Occipital lobe (tissue), 2 donors: ENCODE data around the gene ULK4. TPM values are rescaled to one million over a fixed set of nuclear protein-coding genes. Genes with fewer than 3 reads are reported as not detected.
"Not testable (repeated sequence)": the region's sequence is repeated elsewhere in the genome, so short reads cannot be mapped to it uniquely, and the experiment has no call there.

ENCODE experiments used
- DNase-seq: peaks from one replicate; lab custom pipeline; 2025; lab: John Stamatoyannopoulos, UW
- total RNA-seq: library from RNA; depleted of rRNA; stranded (reverse); fragments of >200 nt; gene quantifications from one replicate; pipeline ENCODE4 v1.2.3, GENCODE V29; 2014

Gene ULK4
- total RNA-seq, result 21.1 TPM

DNA sequence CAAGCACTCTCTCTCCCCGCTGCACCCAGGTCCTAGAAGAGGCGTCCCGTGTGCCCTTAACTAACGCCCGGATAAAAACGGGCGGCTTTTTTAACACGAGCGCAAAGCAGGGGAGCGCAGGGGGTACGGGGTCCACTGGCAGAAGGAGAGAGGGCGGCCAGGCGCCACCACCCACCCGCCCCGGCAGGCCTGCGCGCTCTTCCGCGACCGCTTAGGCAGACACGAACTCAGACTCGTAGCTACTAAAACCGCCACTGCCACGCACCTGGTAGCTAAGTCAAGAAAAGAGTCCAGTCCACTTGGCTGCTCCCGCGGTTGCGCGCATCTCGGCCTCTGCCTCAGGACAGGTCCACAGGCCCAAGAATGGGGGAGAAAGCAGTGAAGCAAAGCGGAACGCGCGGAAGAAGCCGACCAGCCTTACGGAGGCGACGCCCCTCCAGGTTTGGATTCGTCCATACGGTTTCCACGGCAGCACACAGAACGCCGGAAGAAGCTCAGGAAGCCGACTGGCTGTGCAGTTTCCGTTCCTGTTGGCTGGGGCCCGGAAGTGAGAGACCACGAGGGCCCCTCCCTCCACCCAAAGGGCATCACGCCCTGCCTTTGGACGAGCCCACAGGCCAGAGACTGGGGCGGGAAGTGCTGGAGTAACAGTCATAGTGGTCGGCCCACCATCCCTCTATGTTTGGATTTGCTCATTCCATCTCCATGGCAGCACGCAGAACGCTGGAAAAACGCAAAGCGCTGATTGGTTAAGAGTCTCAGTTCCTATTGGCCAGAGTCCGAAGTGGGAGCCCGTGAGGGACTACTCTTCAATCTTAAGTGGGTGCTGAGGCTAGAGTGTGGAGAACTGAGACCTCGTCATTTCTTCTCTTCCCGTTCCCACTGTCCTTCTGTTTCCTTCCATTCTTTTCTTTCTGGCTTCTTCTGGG, at the start of gene ULK4:
Gene ULK4, minus strand, starts transcription at position 353 of the 929 bp plus-strand sequence. CDS start 7,344 bp downstream, outside the sequence.
- peak; percentile 99 for DNase-seq

DNA sequence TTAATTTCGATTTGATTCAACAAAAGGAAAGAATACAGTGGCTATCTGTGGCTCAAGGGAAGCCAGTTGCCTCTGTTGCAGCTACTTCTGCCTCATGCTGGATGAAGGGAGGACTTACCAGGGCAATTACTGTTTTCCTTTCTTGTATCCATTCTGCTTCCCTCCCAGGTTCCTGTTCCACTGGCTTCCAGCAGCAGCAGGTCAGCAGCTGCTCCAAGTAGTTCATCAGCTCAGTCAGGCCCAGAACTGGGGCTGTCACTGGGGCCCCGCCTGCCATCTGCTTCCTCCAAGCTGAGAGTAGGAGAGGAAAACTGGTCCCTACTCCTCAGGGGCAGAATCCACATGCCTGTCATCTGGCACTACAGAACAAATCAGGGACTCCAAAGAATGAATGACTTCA, 48.6 kb upstream of the ULK4 start:
- no peak for DNase-seq

DNA sequence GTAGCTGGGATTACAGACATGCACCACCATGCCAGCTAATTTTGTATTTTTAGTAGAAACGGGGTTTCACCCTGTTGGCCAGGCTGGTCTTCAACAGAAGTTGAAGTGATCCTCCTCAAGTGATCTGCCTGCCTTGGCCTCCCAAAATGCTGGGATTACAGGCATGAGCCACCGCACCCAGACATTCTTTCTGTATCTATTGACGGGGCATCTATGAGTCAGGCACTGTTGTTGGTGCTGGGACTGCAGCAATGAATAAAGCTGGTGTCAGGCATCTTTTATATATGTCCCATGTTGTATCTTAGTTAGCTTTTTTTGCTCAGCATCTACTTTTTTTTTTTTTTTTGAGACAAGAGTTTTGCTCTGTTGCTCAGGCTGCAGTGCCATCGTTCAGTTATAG, 47.6 kb upstream of the ULK4 start:
- no peak for DNase-seq

DNA sequence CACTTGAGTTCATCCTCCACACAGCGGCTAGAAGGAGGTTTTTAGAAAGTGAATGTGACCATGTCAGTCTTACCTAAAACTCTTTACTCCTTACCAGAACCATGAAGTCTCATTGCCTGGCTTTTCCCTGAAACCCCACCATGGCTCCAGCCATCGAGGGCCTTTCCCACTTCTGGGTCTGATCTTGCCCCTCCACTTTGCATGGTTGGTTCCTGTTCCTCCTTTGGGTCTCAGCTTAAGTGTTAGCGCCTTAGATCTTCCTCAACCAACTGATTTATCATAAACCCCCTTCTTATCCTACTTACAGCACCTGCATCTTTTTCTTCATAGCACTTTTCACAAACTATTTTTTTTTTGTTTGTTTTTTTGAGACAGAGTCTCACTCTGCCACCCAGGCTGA, 45.9 kb upstream of the ULK4 start:
- no peak for DNase-seq

DNA sequence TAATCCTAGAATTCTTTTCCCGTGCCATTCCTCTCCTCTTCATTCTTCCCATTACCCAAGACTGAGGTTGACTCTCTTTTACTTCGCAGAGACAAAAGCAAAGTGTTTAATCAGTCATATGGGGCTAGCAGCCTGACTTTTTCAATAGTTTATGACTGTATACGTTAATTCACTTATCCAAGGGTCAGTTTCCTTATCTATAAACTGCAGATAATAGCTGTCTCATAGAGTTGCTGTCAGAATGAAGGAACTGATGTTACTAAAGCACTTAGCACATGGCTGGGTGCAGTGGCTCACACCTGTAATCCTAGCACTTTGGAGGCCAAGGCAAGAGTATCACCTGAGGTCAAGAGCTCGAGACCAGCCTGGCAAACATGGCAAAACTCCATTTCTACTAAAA, 43.5 kb upstream of the ULK4 start:
- no peak for DNase-seq

DNA sequence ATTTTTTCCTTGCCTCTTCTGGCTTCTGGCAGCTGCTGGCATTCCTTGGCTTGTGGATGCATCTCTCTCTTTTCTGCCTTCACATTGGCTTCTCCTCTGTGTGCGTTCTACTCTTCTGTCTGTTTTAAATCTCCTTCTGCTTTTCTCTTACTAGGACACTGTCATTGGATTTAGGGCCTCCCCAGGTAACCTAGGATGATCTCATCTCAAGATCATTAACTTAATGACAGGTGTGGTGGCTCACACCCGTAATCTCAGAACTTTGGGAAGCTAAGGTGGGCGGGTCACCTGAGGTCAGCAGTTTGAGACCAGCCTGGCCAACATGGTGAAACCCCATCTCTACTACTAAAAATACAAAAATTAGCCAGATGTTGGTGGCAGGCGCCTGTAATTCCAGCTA, 40.9 kb upstream of the ULK4 start:
- no peak for DNase-seq

DNA sequence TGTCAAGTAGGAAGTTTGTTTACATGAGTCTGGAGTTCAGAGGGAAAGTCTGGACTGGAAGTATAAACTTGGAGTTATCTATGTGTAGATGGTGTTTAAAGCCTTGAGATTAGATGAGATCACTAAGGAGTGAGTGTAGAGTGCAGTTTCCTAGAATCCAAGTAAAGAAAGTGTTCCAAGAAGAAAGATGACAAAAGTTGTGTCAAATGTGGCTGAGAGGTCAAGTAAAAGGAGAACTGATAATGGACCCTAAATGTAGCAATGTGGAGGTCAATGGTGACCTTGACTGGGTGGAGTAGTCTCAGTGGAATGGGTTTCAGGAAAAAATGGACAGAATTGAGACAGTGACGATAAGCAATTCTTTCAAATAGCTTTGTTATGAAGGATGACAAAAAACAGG, 39.9 kb upstream of the ULK4 start:
- DNase-seq, result no peak

DNA sequence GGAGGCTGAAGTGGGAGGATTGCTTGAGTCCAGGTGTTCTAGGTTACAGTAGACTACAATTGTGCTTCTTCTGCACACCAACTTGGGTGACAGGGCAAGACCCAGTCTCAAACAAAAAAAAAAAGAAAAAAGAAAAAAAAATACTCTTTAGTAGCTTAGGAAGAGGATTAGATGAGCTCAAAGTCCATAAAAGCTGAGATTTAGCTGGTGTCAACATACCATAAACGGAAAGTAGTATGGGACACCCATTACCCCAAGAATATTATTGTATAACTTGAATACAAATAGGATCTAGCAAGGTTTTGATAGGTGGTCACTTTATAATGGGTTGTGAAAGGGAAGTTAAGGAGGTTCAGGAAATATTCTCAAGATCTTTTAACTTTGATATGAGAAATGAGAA, 38.0 kb upstream of the ULK4 start:
- DNase-seq, result no peak

DNA sequence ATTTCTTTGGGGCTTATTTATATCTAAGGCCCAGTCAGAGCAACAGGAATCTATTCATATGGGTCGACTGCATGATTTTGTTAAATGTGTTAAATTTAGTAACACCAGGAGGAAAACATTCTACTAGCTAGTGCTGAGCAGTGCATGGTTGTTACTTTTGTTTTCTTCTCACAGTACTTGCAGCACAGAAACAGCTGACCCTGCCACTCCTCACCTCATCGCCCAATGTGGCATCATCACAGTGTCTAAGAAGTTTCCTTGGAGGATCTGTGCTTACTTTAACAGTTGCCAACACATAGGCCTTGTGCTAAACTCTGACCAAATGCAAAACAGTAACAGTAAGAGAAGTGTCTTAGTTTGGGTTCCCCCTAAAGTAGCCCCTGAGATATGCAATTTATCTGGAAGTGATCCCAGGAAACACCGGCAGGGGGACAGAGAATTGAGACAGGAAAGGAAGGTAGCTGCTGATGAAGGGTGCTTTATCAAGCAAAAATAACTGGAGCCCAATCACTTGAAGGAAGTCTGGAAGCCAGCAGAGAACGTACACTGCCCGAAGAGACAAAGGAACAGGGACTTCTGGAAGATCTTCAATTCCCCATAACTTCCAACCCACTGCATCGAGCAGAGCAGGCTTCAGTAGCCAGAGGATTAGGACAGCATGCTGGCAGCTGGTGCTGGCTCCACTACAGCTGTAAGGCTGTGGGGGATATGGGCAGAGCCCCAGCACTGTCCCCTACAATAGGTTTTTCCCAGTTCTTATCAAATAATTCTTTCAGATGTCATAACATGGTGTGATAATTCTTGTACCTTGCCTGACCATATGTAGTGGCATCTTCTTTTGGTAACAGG, 36.0 kb upstream of the ULK4 start:
- DNase-seq, result no peak

DNA sequence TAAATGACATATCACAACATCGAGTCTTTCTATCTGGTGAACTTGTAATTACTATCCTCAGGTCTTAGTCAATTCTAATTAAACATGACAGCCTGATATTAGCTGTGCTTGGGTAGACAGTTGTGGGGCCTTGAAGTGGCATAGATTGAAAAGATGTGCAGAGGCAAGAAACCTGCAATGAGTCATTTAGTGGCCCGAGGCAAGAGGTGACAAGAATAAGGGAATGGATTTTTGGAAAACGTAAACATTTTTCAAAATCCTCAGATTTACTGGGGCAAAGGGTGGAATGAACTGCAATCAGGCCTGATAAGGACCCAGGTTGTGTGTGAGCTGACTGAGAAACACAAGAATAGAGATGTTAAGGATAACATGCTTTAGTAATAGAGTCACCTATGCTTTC, 29.5 kb upstream of the ULK4 start:
- no peak for DNase-seq

DNA sequence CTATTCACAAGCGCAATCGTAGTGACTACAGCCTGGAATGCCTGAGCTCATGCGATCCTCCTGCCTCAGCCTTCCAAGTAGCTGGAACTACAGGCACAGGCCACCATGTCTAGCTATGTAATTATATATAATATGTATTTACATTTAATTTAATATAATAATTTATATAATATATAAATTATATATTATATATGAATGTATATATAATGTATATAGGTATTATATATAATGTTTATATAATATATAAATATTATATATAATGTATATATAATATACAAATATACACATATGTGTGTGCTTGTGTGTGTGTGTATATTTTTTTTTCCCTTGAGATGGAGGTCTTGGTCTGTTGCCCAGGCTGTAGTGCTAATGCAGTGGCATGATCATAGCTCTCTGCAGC, 27.6 kb upstream of the ULK4 start:
- no peak for DNase-seq

DNA sequence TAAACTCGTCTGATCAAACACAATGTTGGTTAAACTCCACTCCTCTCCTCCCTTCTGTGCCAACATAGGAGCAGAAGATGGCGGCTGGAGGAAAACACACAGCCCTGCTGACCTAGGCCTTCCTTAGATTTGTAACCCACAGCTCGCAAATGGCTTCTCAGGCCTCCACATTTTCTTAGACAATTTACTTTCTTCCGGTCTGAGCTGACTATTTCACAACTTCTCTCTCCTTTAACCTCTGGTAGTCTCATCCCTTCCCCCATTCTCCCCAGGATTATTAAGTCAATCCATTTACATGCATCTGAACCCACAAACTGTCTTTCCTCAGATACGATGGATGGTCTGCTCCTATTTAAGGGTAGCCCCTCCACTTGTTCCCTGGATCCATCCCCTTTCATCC, 25.7 kb upstream of the ULK4 start:
- DNase-seq, result no peak

DNA sequence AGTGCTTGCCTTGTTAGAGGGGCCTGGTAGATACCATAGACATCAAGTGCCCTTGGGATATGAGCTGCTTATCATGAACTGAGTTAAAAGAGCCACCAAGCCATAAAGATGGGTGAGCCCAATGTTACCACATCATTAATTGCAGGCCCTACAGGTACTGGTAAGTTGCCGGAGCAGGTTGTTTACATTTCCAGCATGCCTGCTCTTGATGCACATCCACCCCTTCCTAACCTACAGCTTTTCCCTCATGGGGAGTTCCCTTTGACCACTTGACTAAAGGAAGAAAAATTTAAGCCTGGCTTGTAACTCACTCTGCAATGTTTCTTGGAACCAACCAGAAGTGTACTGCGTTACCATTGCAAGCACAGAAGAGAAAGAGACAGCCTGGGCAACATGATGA, 24.7 kb upstream of the ULK4 start:
- no peak for DNase-seq

DNA sequence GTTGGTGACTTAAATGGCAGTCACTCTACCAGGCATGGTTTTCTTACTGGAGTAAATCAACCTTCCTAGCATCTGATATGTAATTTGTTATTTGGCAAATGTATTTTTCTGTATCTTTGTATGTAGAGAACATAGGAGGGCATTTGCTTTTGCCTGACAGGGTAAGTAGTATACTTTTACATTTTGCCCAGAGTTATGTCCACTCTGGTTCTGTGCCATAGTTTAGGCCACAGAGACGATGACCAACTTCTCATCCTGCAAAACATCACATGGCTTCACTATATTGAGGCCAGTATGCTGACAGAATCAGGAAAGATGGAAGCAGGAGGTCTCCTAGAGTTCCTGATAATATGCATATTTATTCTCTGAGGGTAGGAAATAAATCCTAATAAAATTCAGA, 23.1 kb upstream of the ULK4 start:
- no peak for DNase-seq

DNA sequence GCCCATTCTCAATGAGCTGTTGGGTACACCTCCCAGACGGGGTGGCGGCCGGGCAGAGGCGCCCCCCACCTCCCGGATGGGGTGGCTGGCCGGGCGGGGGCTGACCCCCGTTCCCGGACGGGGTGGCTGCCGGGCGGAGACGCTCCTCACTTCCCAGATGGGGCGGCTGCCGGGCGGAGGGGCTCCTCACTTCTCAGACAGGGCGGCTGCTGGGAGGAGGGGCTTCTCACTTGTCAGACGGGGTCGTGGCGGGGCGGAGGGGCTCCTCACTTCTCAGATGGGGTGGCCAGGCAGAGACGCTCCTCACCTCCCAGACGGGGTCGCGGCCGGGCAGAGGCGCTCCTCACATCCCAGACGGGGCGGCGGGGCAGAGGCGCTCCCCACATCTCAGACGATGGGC, 21.2 kb upstream of the ULK4 start:
- DNase-seq, result not testable (repeated sequence)

DNA sequence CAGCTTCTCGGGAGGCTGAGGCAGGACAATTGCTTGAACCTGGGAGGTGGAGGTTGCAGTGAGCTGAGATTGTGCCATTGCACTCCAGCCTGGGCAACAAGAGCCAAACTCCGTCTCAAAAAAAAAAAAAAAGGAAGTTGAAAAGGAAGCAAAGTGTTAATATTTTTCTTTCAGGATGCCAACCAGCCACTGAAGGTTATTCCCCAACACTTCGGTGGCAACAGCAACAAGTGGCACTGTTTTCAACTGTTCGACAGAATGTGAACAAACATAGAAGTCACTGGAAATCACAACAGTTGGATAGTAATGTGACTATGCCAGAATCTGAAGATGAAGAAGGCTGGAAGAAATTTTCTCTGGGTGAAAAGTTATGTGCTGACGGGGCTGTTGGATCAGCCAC, 15.5 kb upstream of the ULK4 start:
- not testable (repeated sequence) for DNase-seq

DNA sequence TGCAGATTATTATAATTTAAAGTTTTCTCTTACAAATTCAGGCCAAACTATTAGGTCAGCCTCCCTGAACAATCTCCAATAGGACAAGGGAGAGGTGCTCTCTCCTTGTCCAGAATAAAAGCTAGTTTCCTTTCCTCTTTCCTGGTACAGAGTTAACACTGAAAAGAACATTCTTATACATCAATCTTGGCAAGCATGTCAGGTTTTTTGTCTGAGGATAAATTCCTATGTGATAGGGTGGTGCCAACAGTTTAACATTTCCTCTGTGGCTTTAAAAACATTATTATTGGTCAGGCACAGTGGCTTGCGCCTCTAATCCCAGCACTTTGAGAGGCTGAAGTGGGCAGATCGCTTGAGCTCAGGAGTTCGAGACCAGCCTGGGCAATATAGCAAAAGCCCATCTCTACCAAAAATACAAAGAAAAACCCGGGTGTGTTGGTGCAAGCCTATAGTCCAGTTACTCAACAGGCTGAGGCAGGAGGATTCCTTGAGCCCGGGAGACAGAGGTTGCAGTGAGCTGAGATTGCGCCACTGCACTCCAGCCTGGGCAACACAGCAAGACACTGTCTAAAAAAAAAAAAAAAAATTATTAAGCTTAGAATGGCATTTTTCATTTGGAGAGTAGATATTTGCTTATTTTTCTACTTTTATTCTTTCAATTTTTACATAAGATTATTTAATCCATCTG, 13.7 kb upstream of the ULK4 start:
- DNase-seq, result no peak

DNA sequence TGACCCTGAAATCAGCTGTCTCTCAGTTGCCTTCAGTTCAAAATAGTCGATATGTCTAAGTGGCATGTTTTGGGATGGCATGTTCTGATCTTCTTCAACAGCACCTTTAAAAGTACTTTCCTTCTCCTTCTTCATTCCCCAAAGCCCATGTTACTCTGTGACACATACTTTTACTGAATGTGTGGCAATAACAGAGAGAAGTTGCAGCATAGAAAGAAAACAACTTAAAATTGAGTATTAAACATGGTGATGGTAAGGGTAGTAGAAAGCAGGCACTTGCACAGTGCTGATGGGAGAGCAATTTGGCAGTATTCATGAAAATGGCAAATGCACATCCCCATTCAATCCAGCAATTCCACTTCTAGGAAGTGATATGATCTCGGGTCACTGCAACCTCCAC, 12.3 kb upstream of the ULK4 start:
- no peak for DNase-seq

DNA sequence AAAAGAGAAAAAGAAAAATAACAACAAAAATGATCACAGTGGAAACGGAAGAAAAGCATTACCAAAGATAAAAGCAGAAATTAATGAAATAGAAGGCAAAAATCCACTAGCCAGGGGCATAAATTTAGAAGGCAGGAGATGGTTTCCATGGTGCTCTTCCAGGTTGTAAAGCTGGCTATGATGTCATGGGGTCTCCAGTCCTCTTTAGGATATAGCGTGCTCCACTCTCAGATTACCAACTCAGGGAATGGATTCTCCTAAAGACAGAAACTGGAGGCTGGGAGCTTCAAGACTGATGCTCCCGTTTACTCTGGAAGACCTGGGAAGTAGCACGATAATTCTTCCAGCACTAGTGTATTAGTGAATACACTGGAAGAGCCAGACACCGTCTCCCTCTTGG, 10.9 kb upstream of the ULK4 start:
- DNase-seq, result no peak

DNA sequence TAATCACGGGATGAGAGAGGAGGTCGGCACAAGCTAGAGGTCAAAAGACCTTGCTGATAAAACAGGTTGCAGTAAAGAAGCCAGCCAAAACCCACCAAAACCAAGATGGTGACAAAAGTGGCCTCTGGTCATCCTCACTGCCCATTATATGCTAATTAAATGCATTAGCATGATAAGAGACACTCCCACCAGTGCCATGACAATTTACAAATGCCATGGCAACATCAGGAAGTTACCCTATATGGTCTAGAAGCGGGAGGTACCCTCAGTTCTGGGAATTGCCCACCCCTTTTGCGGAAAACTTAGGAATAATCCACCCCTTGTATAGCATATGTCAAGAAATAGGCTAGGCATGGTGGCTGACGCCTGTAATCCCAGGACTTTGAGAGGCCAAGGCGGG, 4.3 kb upstream of the ULK4 start:
- DNase-seq, result no peak

DNA sequence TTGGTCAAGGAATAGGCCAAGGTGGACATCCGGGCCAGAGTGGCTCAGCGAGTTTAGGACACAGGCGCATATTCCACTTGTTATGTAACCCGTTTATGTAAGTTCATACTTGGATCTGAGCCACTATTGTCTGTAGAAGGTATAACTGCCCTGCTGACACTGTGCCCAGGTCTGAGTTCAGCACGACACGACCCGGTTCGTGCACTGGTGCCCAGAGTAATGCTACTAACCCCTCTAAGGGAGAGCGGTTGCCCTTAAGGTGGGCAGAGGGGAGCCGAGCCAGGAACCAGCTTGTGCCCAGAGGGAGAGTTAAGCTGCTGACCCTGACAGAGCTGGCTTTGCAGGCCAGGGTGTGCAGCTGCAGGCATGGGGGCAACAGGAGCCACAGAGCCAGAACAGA, 1.9 kb upstream of the ULK4 start:
- DNase-seq, result no peak
